Vagina (tissue), 2 donors: ENCODE measurements around the gene ST8SIA4.

ENCODE experiments used
- POLR2A ChIP-seq, 2 donors: fragments of 450-650 bp; IDR thresholded peaks; one replicate each; pipeline ENCODE4 v1.6.1; 2017; ENCODE audit warnings: antibody characterized with exemption in 2 of 2, mild to moderate bottlenecking in 2 of 2, moderate library complexity in 2 of 2
- POLR2AphosphoS5 ChIP-seq, 2 donors: sonication (generic); formaldehyde crosslinking; IDR thresholded peaks; one replicate each; pipeline ENCODE4 v1.9.0; 2017; ENCODE audit warnings: antibody characterized with exemption in 2 of 2, mild to moderate bottlenecking in 2 of 2, low read depth in 1 of 2; ENCODE audit not compliant: insufficient read depth in 1 of 2
- TF ChIP-seq, protein P1 (sequence below), 3 experiments: fragments of 450-650 bp in 2 of 3; fragments of 200-600 bp in 1 of 3; sonication (generic) in 1 of 3; IDR thresholded peaks; one replicate each; pipeline ENCODE4 v1.5.1; 2017 to 2019; ENCODE audit warnings: antibody characterized with exemption in 3 of 3, mild to moderate bottlenecking in 2 of 3, moderate library complexity in 2 of 3

GRCh38 chr5:100902440-100903038, 543 bp downstream of the ST8SIA4 start:
- TF ChIP-seq, protein P1, sequence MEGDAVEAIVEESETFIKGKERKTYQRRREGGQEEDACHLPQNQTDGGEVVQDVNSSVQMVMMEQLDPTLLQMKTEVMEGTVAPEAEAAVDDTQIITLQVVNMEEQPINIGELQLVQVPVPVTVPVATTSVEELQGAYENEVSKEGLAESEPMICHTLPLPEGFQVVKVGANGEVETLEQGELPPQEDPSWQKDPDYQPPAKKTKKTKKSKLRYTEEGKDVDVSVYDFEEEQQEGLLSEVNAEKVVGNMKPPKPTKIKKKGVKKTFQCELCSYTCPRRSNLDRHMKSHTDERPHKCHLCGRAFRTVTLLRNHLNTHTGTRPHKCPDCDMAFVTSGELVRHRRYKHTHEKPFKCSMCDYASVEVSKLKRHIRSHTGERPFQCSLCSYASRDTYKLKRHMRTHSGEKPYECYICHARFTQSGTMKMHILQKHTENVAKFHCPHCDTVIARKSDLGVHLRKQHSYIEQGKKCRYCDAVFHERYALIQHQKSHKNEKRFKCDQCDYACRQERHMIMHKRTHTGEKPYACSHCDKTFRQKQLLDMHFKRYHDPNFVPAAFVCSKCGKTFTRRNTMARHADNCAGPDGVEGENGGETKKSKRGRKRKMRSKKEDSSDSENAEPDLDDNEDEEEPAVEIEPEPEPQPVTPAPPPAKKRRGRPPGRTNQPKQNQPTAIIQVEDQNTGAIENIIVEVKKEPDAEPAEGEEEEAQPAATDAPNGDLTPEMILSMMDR (IDR thresholded peaks at IDR 0.05) = no peak
- no peak for TF ChIP-seq POLR2AphosphoS5 (IDR thresholded peaks at IDR 0.05; ENCODE audit: insufficient read depth in 1 of 2, low read depth in 1 of 2)
- no peak for TF ChIP-seq POLR2A (IDR thresholded peaks at IDR 0.05)
